Spinal cord (tissue), 10 donors: ENCODE data around the gene PDZK1IP1. TPM values are rescaled to one million over a fixed set of nuclear protein-coding genes. Genes with fewer than 3 reads are reported as not detected.
"Not testable (repeated sequence)": the region's sequence is repeated elsewhere in the genome, so short reads cannot be mapped to it uniquely, and the experiment has no call there.

Experiments
- DNase-seq, 6 donors: peaks; one replicate each; pipeline versions ENCODE4 v3.0.0 to v3.0.0-alpha.2; 2013 to 2015; ENCODE audit warnings: low spot score in 6 of 6, low read depth in 4 of 6
- H3K27ac ChIP-seq: one replicate; pipeline ENCODE4 v1.5.1; 2013; ENCODE audit warnings: low read depth, low read length, control low read depth
- H3K27me3 ChIP-seq: one replicate; pipeline ENCODE4 v1.6.1; 2013; ENCODE audit warnings: low read length; ENCODE audit not compliant: control insufficient read depth, insufficient read depth
- H3K36me3 ChIP-seq: one replicate; pipeline ENCODE4 v1.6.1; 2013; ENCODE audit warnings: low read length; ENCODE audit not compliant: control insufficient read depth, insufficient read depth
- H3K4me1 ChIP-seq: one replicate; pipeline ENCODE4 v1.6.1; 2013; ENCODE audit warnings: low read length; ENCODE audit not compliant: control insufficient read depth, insufficient read depth
- H3K4me3 ChIP-seq: one replicate; pipeline ENCODE4 v1.5.1; 2013; ENCODE audit warnings: low read depth, low read length, control low read depth
- H3K9me3 ChIP-seq: one replicate; pipeline ENCODE4 v1.6.1; 2013; ENCODE audit warnings: low read length; ENCODE audit not compliant: control insufficient read depth, insufficient read depth
- WGBS: methylation state at CpG from one replicate; pipeline ENCODE4 v1.1.5; 2013; ENCODE audit warnings: missing lambda C conversion rate; ENCODE audit not compliant: insufficient coverage; 5-methylcytosine and 5-hydroxymethylcytosine counted together
- polyA plus RNA-seq, 2 donors: library from polyadenylated mRNA; unstranded; fragments of 120-200 nt; gene quantifications; one replicate each; pipeline ENCODE4 v1.2.1, GENCODE V29; 2013; ENCODE audit not compliant: insufficient read length in 2 of 2
- total RNA-seq, 2 donors: library from RNA; depleted of rRNA in 1 of 2; stranded (reverse); fragments of 120-200 nt in 1 of 2; fragments of >200 nt in 1 of 2; gene quantifications; one replicate each; pipeline versions ENCODE4 v1.2.3 to v1.2.4, GENCODE V29; 2013 to 2014
- donor health status: healthy.

Gene PDZK1IP1
- total and polyA plus RNA-seq, 4 donors = 0.30 to 0.35 TPM; not detected in 2

DNA sequence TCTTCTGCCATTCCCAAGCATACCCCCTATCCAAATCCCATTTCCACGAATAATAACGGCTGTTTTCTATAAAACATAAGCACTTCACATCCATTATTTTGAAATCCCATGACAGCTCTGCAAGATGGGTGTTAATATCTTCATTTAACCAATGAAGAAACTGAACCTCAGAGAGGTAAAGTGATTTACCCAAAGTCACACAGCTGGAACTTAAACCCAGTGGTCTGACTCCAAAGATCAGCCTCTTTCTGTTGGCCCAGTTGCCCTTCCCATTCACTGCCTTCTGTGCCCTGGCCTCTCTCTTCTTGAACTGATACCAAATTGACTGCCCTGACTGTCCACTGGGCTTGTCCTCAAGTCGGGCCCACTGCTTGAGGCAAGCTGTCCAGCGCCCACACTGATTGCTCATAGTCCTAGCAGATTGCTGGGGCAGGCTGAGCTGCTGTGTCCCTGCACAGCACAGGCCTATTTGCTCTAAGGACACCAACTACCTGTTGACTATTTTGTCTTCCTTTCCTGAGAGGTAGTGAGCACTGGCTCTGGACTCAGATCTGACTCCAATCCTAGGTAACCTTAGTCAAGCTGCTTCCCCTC, 22.9 kb upstream of the PDZK1IP1 start:
- Histone ChIP-seq H3K36me3 (no peaks in the 10 kb centered on the region), H3K4me1 (peaks cover 18% of the 10 kb centered on the region), H3K27ac (no peak overlapping the region), H3K9me3 (no peaks in the 10 kb centered on the region), H3K27me3 (peaks cover 13% of the 10 kb centered on the region), H3K4me3 (no peak overlapping the region)
- no peak for DNase-seq
- 98% methylated on average over 3 of the region's 4 CpGs for WGBS

DNA sequence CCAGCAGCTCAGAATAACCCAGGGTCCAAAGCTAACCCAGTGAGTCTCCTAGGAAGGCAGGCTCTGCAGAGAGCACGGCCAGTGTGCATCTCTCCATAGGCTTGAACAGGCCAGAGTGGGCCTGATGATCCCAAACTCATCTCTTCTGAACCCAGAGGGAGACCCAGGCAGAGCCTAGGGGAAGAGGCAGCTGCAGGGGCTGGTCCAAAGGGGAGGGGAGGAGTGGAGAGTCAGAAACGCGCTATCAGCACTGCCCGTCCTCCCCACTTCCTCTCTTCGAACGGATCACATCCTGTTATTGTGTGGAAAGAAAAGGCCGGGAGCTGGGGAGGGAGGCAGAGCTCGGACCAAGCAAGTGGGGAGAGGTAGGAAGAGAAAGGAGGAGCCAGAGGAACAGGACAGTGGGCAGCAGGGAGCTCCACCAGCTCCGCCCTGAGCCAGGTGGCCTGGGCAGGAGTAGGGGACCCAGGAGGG, 22.0 kb upstream of the PDZK1IP1 start:
- Histone ChIP-seq H3K9me3 (no peaks in the 10 kb centered on the region), H3K27ac (peak overlapping the region; percentile 16), H3K27me3 (peaks cover 13% of the 10 kb centered on the region), H3K36me3 (no peaks in the 10 kb centered on the region), H3K4me1 (peaks cover 19% of the 10 kb centered on the region), H3K4me3 (no peak overlapping the region)
- DNase-seq = no peak
- 53% methylated on average over 4 of the region's 9 CpGs for WGBS

DNA sequence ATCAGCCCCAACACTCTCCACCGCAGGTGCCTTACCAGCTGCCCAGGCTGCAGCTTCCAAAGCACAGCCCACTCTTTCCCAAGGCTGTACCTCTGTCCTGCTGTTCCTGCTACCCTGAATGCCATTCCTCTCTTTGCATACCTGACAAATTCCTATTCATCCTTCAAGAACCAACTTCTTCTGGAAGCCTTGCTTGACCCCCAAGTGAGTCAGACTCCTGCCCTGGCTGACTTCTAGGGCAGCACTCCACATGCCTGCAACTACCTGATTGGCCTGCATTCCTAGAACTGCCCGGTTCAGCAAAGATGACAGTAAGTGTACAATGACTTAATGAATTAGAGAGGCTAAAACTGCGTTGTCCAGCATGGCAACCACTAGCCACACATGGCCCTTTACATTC, 20.8 kb upstream of the PDZK1IP1 start:
- no peak for DNase-seq
- no peaks in the 10 kb centered on the region for H3K9me3 ChIP-seq
- H3K4me1 ChIP-seq = peaks cover 19% of the 10 kb centered on the region
- no peaks in the 10 kb centered on the region for H3K36me3 ChIP-seq
- no peak overlapping the region for H3K27ac ChIP-seq
- H3K27me3 ChIP-seq = peaks cover 16% of the 10 kb centered on the region
- WGBS = 93% methylated on average over 3 of the region's 3 CpGs
- no peak overlapping the region for H3K4me3 ChIP-seq

DNA sequence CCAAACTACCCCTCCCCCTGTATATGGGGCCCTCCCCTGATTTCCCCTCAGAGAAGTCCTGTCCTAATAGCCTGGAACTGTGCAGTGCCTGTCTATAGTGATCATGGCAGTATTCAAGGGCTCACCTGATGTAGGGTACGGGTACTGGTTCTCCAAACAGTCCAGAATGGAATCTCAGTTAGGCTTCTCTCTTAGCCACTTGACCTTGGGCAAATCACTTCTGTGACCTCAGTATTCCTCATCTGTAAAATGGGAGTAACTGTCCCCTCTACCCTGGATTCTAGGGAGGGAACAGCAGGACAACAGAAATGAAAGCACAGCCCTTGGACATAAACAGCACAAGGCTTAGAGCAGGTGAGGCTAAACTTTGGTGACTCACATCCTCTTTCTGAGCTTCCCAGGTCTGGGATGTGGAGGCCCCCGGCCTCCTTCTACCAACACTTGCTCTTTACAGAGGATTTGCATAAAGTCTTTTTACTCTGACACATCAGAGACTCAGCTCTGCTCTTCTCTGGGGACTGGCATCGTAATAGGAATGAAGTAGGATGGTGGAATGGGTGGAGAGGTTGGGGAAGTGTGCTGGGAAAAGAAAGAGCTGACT, 20.0 kb upstream of the PDZK1IP1 start:
- H3K27me3 ChIP-seq = peaks cover 16% of the 10 kb centered on the region
- H3K36me3 ChIP-seq = no peaks in the 10 kb centered on the region
- no peak overlapping the region for H3K27ac ChIP-seq
- H3K4me3 ChIP-seq = no peak overlapping the region
- WGBS = 100% methylated on average over 1 of the region's 3 CpGs
- peaks cover 19% of the 10 kb centered on the region for H3K4me1 ChIP-seq
- DNase-seq = no peak
- H3K9me3 ChIP-seq = no peaks in the 10 kb centered on the region

DNA sequence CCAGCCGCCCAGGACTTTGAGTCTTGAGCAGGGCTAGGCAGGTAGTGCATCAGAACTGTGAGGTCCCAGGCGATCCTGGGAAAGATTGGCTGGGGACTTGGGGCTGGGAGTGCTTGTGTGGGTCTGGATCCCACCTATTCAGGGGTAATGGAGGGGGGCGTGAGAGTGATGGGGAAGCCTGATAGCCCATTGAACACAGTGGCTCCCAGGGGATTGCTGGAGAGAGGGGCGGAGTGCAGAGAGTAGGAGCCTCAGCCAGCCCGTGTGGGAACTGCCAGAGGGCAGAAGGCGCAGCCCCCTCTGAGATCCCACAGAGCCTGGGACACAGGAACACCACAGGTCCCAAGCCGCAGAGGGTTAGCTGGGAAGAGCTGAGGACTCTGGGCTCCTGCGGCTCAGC, 19.3 kb upstream of the PDZK1IP1 start:
- Histone ChIP-seq H3K27me3 (peaks cover 16% of the 10 kb centered on the region), H3K4me3 (no peak overlapping the region), H3K4me1 (peaks cover 19% of the 10 kb centered on the region), H3K36me3 (no peaks in the 10 kb centered on the region), H3K9me3 (no peaks in the 10 kb centered on the region), H3K27ac (no peak overlapping the region)
- no peak for DNase-seq
- WGBS = 44% methylated on average over 8 of the region's 8 CpGs

DNA sequence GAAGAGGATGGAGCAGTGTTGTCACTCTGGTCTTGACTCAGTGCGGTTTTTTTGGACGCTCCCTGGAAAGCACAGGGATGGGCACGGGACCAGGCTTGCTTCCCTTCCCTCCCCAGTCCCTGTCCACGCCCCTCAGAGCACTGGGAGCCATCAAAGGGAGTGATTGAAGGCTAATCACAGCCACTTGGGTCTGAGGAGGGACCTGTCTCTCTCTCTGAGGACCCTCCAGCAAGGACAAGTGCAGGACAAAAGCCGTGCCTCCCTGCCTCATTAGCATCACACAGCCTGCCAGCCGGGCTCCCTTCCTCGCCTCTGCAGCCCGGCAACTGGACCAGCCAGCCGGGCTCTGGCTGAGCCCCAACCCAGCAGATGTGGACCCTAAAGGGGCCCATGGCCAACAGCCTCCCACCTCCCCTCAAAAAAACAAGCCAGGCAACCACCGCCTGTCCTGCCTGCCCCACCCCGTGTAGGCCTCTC, 18.6 kb upstream of the PDZK1IP1 start:
- WGBS = 16% methylated on average over 8 of the region's 11 CpGs
- peaks cover 16% of the 10 kb centered on the region for H3K27me3 ChIP-seq
- H3K4me3 ChIP-seq = no peak overlapping the region
- DNase-seq = peak in 2 of 6 donors; percentile 69 to 74
- no peaks in the 10 kb centered on the region for H3K9me3 ChIP-seq
- no peak overlapping the region for H3K27ac ChIP-seq
- H3K4me1 ChIP-seq = peaks cover 19% of the 10 kb centered on the region
- no peaks in the 10 kb centered on the region for H3K36me3 ChIP-seq

DNA sequence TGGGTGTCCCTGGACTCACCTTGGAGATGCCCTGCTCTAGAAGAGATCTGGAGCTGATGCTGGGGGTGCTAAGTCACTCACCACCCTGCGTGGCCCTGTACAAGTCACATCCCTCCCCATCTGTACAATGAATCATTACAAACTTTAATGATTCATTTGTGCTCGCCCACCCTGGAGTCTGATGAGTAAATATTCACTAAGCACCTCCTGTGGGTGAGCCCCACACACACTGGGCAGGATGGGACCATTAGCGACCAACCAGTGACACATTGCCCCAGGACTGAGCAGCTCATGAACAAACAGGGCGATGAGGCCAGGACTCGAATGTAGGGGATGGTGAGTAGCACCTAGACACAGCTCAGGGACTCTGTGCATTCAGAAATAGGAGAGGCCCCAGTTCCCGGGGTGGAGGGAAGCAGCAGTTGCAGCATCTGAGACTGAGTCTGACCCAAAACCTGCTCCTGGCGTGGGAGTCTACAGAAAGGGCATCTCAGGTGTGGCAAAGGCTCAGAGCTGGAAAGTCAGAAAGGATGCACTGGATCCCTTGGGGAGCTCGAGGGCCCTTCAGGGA, 18.1 kb upstream of the PDZK1IP1 start:
- Histone ChIP-seq H3K36me3 (no peaks in the 10 kb centered on the region), H3K9me3 (no peaks in the 10 kb centered on the region), H3K4me1 (peaks cover 19% of the 10 kb centered on the region), H3K4me3 (no peak overlapping the region), H3K27me3 (peaks cover 16% of the 10 kb centered on the region), H3K27ac (no peak overlapping the region)
- DNase-seq = no peak
- WGBS = 39% methylated on average over 7 of the region's 8 CpGs

DNA sequence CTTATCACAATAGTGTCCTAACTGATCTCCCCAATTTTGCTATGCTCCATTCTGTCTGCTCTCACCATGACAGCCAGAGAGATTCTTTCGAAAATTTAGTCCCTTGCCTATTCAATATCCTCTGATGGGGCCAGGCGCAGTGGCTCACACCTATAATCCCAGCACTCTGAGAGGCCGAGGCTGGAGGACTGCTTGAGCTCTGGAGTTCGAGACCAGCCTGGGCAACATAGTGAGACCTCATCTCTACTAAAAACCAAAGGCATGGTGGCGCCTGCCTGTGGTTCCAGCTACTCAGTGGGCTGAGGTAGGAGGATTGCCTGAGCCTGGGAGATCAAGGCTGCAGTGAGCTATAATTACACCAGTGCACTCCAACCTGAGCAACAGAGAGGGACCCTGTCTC, 16.1 kb upstream of the PDZK1IP1 start:
- H3K9me3 ChIP-seq = no peaks in the 10 kb centered on the region
- H3K4me1 ChIP-seq = peaks cover 16% of the 10 kb centered on the region
- 93% methylated on average over 2 of the region's 5 CpGs for WGBS
- peaks cover 15% of the 10 kb centered on the region for H3K27me3 ChIP-seq
- no peaks in the 10 kb centered on the region for H3K36me3 ChIP-seq
- no peak overlapping the region for H3K4me3 ChIP-seq
- H3K27ac ChIP-seq = no peak overlapping the region
- DNase-seq = no peak

DNA sequence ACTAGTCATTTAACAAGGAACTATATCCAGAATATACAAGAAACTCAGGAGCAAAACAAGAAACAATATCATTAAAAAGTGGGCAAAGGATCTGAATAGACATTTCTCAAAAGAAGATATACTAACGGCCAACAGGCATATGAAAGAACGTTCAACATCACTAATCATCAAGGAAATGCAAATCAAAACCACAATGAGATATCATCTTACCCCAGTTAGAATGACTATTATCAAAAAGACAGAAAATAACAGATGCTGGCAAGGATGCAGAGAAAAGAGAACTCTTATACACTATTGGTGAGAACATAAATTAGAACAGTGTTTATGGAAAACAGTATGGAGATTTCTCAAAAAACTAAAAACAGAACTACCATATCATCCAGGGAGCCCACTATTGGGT, 13.7 kb upstream of the PDZK1IP1 start:
- H3K4me1 ChIP-seq, H3K36me3 ChIP-seq, H3K27ac ChIP-seq, DNase-seq, H3K4me3 ChIP-seq, H3K9me3 ChIP-seq: not testable (repeated sequence)
- peaks cover 13% of the 10 kb centered on the region for H3K27me3 ChIP-seq
- no CpG with 5 or more reads among the region's 2 CpGs for WGBS

DNA sequence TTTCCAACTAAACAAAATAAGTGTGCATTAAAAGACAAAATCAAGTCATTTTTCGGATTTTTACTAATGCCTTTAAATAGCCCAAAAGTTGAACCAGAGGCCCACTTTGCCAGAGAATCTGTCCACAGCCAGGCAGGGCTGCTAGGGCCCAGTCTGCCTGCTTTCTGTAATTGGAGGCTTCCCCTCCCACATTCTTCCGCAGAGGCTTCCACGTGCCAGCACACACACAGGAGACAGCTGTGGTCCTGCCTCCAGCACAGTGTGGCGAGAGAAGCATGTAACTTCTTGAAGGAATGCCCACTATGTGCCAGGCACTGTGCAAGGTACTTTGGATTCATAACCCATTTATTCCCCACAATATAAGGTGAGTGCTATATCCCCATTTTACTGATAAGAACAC, 11.3 kb upstream of the PDZK1IP1 start:
- no peak overlapping the region for H3K27ac ChIP-seq
- no peak for DNase-seq
- no peaks in the 10 kb centered on the region for H3K36me3 ChIP-seq
- H3K9me3 ChIP-seq = no peaks in the 10 kb centered on the region
- 43% methylated on average over 4 of the region's 4 CpGs for WGBS
- H3K27me3 ChIP-seq = peaks cover 14% of the 10 kb centered on the region
- H3K4me1 ChIP-seq = no peaks in the 10 kb centered on the region
- H3K4me3 ChIP-seq = no peak overlapping the region
